Central memory CD8-positive, alpha-beta T cell (primary cell): Measurements from ENCODE around the gene SUSD4.

Source experiments
- ATAC-seq: fragments of 150-1000 bp; cut with Tn5 transposase; replicated peaks from 2 replicates; pipeline ENCODE4 v1.10.0; 2022; ENCODE audit warnings: mild to moderate bottlenecking, moderate FRiP score, moderate number of reproducible peaks; ENCODE audit not compliant: poor library complexity, severe bottlenecking; ENCODE audit errors: extremely low read depth
- DNase-seq, 2 donors: peaks; one replicate each; pipeline ENCODE4 v3.0.0; 2021; ENCODE audit warnings: low spot score in 2 of 2
- H3K27ac Mint-ChIP-seq: one replicate; pipeline ENCODE4 v1.8.0; 2022; ENCODE audit warnings: low read depth, mild to moderate bottlenecking, moderate library complexity, mixed read lengths
- H3K27me3 Mint-ChIP-seq: one replicate; pipeline ENCODE4 v1.8.0; 2022; ENCODE audit warnings: mixed read lengths
- H3K36me3 Mint-ChIP-seq: one replicate; pipeline ENCODE4 v1.8.0; 2022; ENCODE audit warnings: mild to moderate bottlenecking, moderate library complexity, mixed read lengths; ENCODE audit not compliant: insufficient read depth
- H3K4me1 Mint-ChIP-seq: one replicate; pipeline ENCODE4 v1.8.0; 2022; ENCODE audit warnings: mixed read lengths
- H3K4me3 Mint-ChIP-seq: one replicate; pipeline ENCODE4 v1.8.0; 2022; ENCODE audit warnings: mild to moderate bottlenecking, moderate library complexity, mixed read lengths
- H3K9me3 Mint-ChIP-seq: one replicate; pipeline ENCODE4 v1.8.0; 2022; ENCODE audit warnings: mixed read lengths

Gene SUSD4

GRCh38 chr1:223349241-223349640 is 14.7 kb downstream of the SUSD4 start:
- Mint-ChIP-seq H3K9me3 (no peaks in the 10 kb centered on the region), H3K27me3 (peaks cover 40% of the 10 kb centered on the region), H3K4me3 (no peak overlapping the region), H3K36me3 (no peaks in the 10 kb centered on the region), H3K4me1 (no peaks in the 10 kb centered on the region), H3K27ac (no peak overlapping the region)
- no peak for ATAC-seq
- DNase-seq: no peak

- Mint-ChIP-seq H3K36me3 (peaks cover 1% of the 10 kb centered on the region), H3K4me3 (no peak overlapping the region), H3K27ac (no peak overlapping the region), H3K4me1 (no peaks in the 10 kb centered on the region), H3K27me3 (peaks cover 32% of the 10 kb centered on the region), H3K9me3 (no peaks in the 10 kb centered on the region)
- ATAC-seq (no peak), DNase-seq (no peak)
Observed at GRCh38 chr1:223348439-223348838, 15.5 kb downstream of the SUSD4 start.

GRCh38 chr1:223347583-223347982 is 16.4 kb downstream of the SUSD4 start:
- ATAC-seq: no peak
- Mint-ChIP-seq H3K4me1 (no peaks in the 10 kb centered on the region), H3K36me3 (peaks cover 1% of the 10 kb centered on the region), H3K4me3 (no peak overlapping the region), H3K9me3 (no peaks in the 10 kb centered on the region), H3K27ac (no peak overlapping the region), H3K27me3 (peaks cover 29% of the 10 kb centered on the region)
- DNase-seq: no peak

- DNase-seq: no peak
- no peaks in the 10 kb centered on the region for H3K4me1 Mint-ChIP-seq
- ATAC-seq: no peak
- H3K27me3 Mint-ChIP-seq: peaks cover 29% of the 10 kb centered on the region
- H3K4me3 Mint-ChIP-seq: no peak overlapping the region
- no peaks in the 10 kb centered on the region for H3K9me3 Mint-ChIP-seq
- no peak overlapping the region for H3K27ac Mint-ChIP-seq
- peaks cover 1% of the 10 kb centered on the region for H3K36me3 Mint-ChIP-seq
Observed at GRCh38 chr1:223346311-223346710, 17.7 kb downstream of the SUSD4 start.

GRCh38 chr1:223345720-223346119 is 18.3 kb downstream of the SUSD4 start:
- no peak for ATAC-seq
- peaks cover 29% of the 10 kb centered on the region for H3K27me3 Mint-ChIP-seq
- no peak overlapping the region for H3K27ac Mint-ChIP-seq
- no peak overlapping the region for H3K4me3 Mint-ChIP-seq
- H3K9me3 Mint-ChIP-seq: no peaks in the 10 kb centered on the region
- no peaks in the 10 kb centered on the region for H3K4me1 Mint-ChIP-seq
- DNase-seq: no peak
- peaks cover 1% of the 10 kb centered on the region for H3K36me3 Mint-ChIP-seq

- peaks cover 24% of the 10 kb centered on the region for H3K27me3 Mint-ChIP-seq
- H3K4me3 Mint-ChIP-seq: no peak overlapping the region
- ATAC-seq (no peak), DNase-seq (no peak)
- no peak overlapping the region for H3K27ac Mint-ChIP-seq
- H3K36me3 Mint-ChIP-seq: peaks cover 1% of the 10 kb centered on the region
- H3K4me1 Mint-ChIP-seq: no peaks in the 10 kb centered on the region
- no peaks in the 10 kb centered on the region for H3K9me3 Mint-ChIP-seq
Observed at GRCh38 chr1:223344491-223344890, 19.5 kb downstream of the SUSD4 start.

GRCh38 chr1:223343692-223344091 is 20.3 kb downstream of the SUSD4 start:
- no peak for DNase-seq
- no peak overlapping the region for H3K4me3 Mint-ChIP-seq
- no peaks in the 10 kb centered on the region for H3K4me1 Mint-ChIP-seq
- H3K9me3 Mint-ChIP-seq: no peaks in the 10 kb centered on the region
- H3K27ac Mint-ChIP-seq: no peak overlapping the region
- H3K36me3 Mint-ChIP-seq: peaks cover 1% of the 10 kb centered on the region
- no peak for ATAC-seq
- H3K27me3 Mint-ChIP-seq: peaks cover 24% of the 10 kb centered on the region

GRCh38 chr1:223341121-223341520 is 22.9 kb downstream of the SUSD4 start:
- H3K36me3 Mint-ChIP-seq: peaks cover 1% of the 10 kb centered on the region
- ATAC-seq: no peak
- H3K27me3 Mint-ChIP-seq: peaks cover 36% of the 10 kb centered on the region

GRCh38 chr1:223340637-223341036 is 23.3 kb downstream of the SUSD4 start:
- peaks cover 1% of the 10 kb centered on the region for H3K36me3 Mint-ChIP-seq
- no peak for DNase-seq
- peaks cover 34% of the 10 kb centered on the region for H3K27me3 Mint-ChIP-seq
- H3K27ac Mint-ChIP-seq: no peak overlapping the region
- H3K9me3 Mint-ChIP-seq: no peaks in the 10 kb centered on the region
- H3K4me3 Mint-ChIP-seq: no peak overlapping the region
- no peak for ATAC-seq
- H3K4me1 Mint-ChIP-seq: no peaks in the 10 kb centered on the region

More at GRCh38 chr1:223341121-223341520, 22.9 kb downstream of the SUSD4 start:
- H3K4me3 Mint-ChIP-seq: no peak overlapping the region
- H3K27ac Mint-ChIP-seq: no peak overlapping the region
- H3K4me1 Mint-ChIP-seq: no peaks in the 10 kb centered on the region
- H3K9me3 Mint-ChIP-seq: no peaks in the 10 kb centered on the region
- no peak for DNase-seq

GRCh38 chr1:223339861-223340260 is 24.1 kb downstream of the SUSD4 start:
- no peak overlapping the region for H3K4me3 Mint-ChIP-seq
- ATAC-seq (no peak), DNase-seq (no peak)
- H3K9me3 Mint-ChIP-seq: no peaks in the 10 kb centered on the region
- H3K27ac Mint-ChIP-seq: no peak overlapping the region
- H3K27me3 Mint-ChIP-seq: peaks cover 38% of the 10 kb centered on the region
- H3K4me1 Mint-ChIP-seq: no peaks in the 10 kb centered on the region
- peaks cover 1% of the 10 kb centered on the region for H3K36me3 Mint-ChIP-seq

- no peak for DNase-seq
- Mint-ChIP-seq H3K4me3 (no peak overlapping the region), H3K27ac (no peak overlapping the region), H3K36me3 (peaks cover 1% of the 10 kb centered on the region), H3K9me3 (no peaks in the 10 kb centered on the region), H3K4me1 (no peaks in the 10 kb centered on the region), H3K27me3 (peaks cover 46% of the 10 kb centered on the region)
- no peak for ATAC-seq
Observed at GRCh38 chr1:223338811-223339746, 24.9 kb downstream of the SUSD4 start.

- peaks cover 51% of the 10 kb centered on the region for H3K27me3 Mint-ChIP-seq
- no peak overlapping the region for H3K4me3 Mint-ChIP-seq
- ATAC-seq (no peak), DNase-seq (no peak)
- no peak overlapping the region for H3K27ac Mint-ChIP-seq
- no peaks in the 10 kb centered on the region for H3K4me1 Mint-ChIP-seq
- H3K36me3 Mint-ChIP-seq: no peaks in the 10 kb centered on the region
- no peaks in the 10 kb centered on the region for H3K9me3 Mint-ChIP-seq
Observed at GRCh38 chr1:223337174-223337869, 26.7 kb downstream of the SUSD4 start.

GRCh38 chr1:223334156-223334555 is 29.8 kb downstream of the SUSD4 start:
- H3K9me3 Mint-ChIP-seq: no peaks in the 10 kb centered on the region
- H3K27me3 Mint-ChIP-seq: peaks cover 47% of the 10 kb centered on the region
- DNase-seq (no peak), ATAC-seq (no peak)
- no peak overlapping the region for H3K27ac Mint-ChIP-seq
- H3K4me1 Mint-ChIP-seq: no peaks in the 10 kb centered on the region
- H3K4me3 Mint-ChIP-seq: no peak overlapping the region
- no peaks in the 10 kb centered on the region for H3K36me3 Mint-ChIP-seq
